ENCODE results near the gene SDK1. TPM values are rescaled to one million over a fixed set of nuclear protein-coding genes. Genes with fewer than 3 reads are reported as not detected.

Gene SDK1
- total and polyA plus RNA-seq, 2 of the 8 experiments (the other 6 are each of a cell fraction or from before 2014, with no cell fraction given), result 3.3 to 7.2 TPM

DNA sequence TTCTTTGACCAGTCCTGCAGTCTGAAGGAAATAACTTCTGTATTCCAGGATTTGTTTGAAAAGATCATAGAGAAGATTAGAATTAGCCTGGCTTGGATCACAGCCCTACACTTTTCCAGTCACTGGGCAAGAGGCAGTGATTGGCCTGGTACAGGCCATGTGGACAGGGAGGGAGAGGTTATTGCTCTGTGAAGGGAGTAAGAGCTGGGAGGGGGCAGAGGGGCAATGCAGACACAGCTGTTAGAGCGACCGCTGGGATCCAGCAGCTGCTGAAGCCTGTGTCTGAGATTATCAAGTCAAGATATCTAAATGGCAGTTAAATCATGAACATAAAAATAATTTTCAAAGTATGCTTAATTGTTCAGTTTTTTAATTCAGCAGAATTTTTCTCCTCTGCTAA lies 257.3 kb downstream of the SDK1 start:
- Histone ChIP-seq H2BK5ac (ENCODE audit: low read depth, low read length) (no peak overlapping the region), H3K23ac (ENCODE audit: insufficient read length) (no peak overlapping the region), H3K23me2 (ENCODE audit: low read depth, low read length) (no peaks in the 10 kb centered on the region), H4K20me1 (replicated peaks in 1 of 2; ENCODE audit: control insufficient read depth in 1 of 2, insufficient read depth in 2 of 2, low read length in 2 of 2) (no peaks in the 10 kb centered on the region), H3K4me3 (ENCODE audit: extremely low read depth in 1 of 4, insufficient read depth in 2 of 4, low read depth in 3 of 4, low read length in 4 of 4) (no peak overlapping the region), H3K79me1 (ENCODE audit: low read depth, low read length) (no peaks in the 10 kb centered on the region), H2BK20ac (ENCODE audit: low read length) (no peak overlapping the region), H2BK15ac (ENCODE audit: low read length) (no peak overlapping the region), H3K9ac (replicated peaks in 1 of 4; ENCODE audit: extremely low read depth in 1 of 4, low read depth in 3 of 4, low read length in 3 of 4) (no peak overlapping the region), H3K27me3 (replicated peaks in 1 of 4; ENCODE audit: control insufficient read depth in 3 of 4, extremely low read depth in 1 of 4, insufficient read depth in 3 of 4, low read length in 3 of 4) (no peaks in the 10 kb centered on the region), H3K4me2 (ENCODE audit: insufficient read depth in 1 of 2, low read depth in 2 of 2, low read length in 2 of 2) (no peak overlapping the region), H2BK120ac (replicated peaks; ENCODE audit: low read depth, low read length) (no peak overlapping the region), H3K9me3 (ENCODE audit: insufficient read depth in 2 of 2, low read depth in 1 of 2, low read length in 1 of 2) (no peaks in the 10 kb centered on the region), H3K14ac (ENCODE audit: insufficient read length) (no peak overlapping the region), H3K56ac (replicated peaks; ENCODE audit: insufficient read length, low read depth, low read length) (no peak overlapping the region), H2BK12ac (ENCODE audit: low read depth, low read length) (no peak overlapping the region), H3K4ac (replicated peaks; ENCODE audit: insufficient read length, low read depth, low read length) (no peak overlapping the region), H3K36me3 (ENCODE audit: control insufficient read depth in 2 of 4, insufficient read depth in 4 of 4, low read length in 3 of 4) (no peaks in the 10 kb centered on the region), H4K8ac (ENCODE audit: extremely low read depth, insufficient read depth, low read length) (no peak overlapping the region; the same call in 1 of the 2 replicates), H2AK5ac (ENCODE audit: low read depth, low read length) (no peak overlapping the region), H4K91ac (replicated peaks; ENCODE audit: insufficient read length, low read length) (no peak overlapping the region), H3K18ac (ENCODE audit: extremely low read depth, low read length) (no peak overlapping the region), H4K5ac (ENCODE audit: insufficient read length, low read depth, low read length) (no peak overlapping the region), H3K79me2 (ENCODE audit: control insufficient read depth in 1 of 2, insufficient read depth in 2 of 2, low read length in 2 of 2) (no peaks in the 10 kb centered on the region), H3K4me1 (replicated peaks in 1 of 4; ENCODE audit: control insufficient read depth in 3 of 4, insufficient read depth in 4 of 4, low read length in 3 of 4) (peaks cover 0 to 4% (median 1%) of the 10 kb centered on the region in 4 experiments; a peak in 3 of 7 replicates), H2AFZ (ENCODE audit: low read length) (no peak overlapping the region), H3K27ac (ENCODE audit: low read depth, low read length) (no peak overlapping the region)
- DNase-seq (ENCODE audit: low read depth in 1 of 2, low spot score in 2 of 2), result no peak
- ChIA-PET CTCF (ENCODE audit: partially characterized antibody) (interaction anchor here (0.7 kb wide), 1 partner anchor 1069 kb away, joined by 4 read pairs; no protein-coding TSS in a partner anchor), POLR2A (ENCODE audit: partially characterized antibody) (no interaction called here)
- no peak for FAIRE-seq
- TF ChIP-seq CTBP2 (IDR thresholded peaks at IDR 0.05; ENCODE audit: borderline replicate concordance, insufficient read depth, insufficient read length, low read length) (no peak), KDM1A (IDR thresholded peaks at IDR 0.05; ENCODE audit: borderline replicate concordance, low read length) (no peak), SIX5 (IDR thresholded peaks at IDR 0.05; ENCODE audit: low read depth, low read length) (no peak), SIN3A (conservative IDR thresholded peaks at IDR 0.05 in 1 of 2, IDR thresholded peaks at IDR 0.05 in 1 of 2; ENCODE audit: low read depth in 1 of 2, low read length in 2 of 2) (no peak), POU5F1 (IDR thresholded peaks at IDR 0.05; ENCODE audit: low read depth, low read length) (no peak), BCL11A (IDR thresholded peaks at IDR 0.05; ENCODE audit: low read depth in 2 of 2, low read length in 2 of 2) (no peak)
- TF ChIP-seq, protein P1, sequence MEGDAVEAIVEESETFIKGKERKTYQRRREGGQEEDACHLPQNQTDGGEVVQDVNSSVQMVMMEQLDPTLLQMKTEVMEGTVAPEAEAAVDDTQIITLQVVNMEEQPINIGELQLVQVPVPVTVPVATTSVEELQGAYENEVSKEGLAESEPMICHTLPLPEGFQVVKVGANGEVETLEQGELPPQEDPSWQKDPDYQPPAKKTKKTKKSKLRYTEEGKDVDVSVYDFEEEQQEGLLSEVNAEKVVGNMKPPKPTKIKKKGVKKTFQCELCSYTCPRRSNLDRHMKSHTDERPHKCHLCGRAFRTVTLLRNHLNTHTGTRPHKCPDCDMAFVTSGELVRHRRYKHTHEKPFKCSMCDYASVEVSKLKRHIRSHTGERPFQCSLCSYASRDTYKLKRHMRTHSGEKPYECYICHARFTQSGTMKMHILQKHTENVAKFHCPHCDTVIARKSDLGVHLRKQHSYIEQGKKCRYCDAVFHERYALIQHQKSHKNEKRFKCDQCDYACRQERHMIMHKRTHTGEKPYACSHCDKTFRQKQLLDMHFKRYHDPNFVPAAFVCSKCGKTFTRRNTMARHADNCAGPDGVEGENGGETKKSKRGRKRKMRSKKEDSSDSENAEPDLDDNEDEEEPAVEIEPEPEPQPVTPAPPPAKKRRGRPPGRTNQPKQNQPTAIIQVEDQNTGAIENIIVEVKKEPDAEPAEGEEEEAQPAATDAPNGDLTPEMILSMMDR (IDR thresholded peaks at IDR 0.05; ENCODE audit: control extremely low read depth in 1 of 3, insufficient read depth in 1 of 3, low read depth in 1 of 3, low read length in 3 of 3), result no peak
- 100% methylated on average over 2 of the region's 2 CpGs; no CpG with 5 or more reads in 1 of the 2 experiments for whole genome bisulfite sequencing, 2 experiments (ENCODE audit: extremely low coverage in 1 of 2, insufficient coverage in 1 of 2, insufficient read length in 1 of 2, insufficient replicate concordance in 2 of 2, low coverage in 1 of 2, low lambda C conversion rate in 2 of 2, missing lambda C conversion rate in 1 of 2)
